Skeletal muscle satellite cell (primary cell): ENCODE results near the gene IQCH.

Experiments used
- H3K27me3 ChIP-seq: 2 replicates; pipeline ENCODE4 v1.7.0; 2013; ENCODE audit warnings: low read length; ENCODE audit not compliant: control insufficient read depth, insufficient read depth
- H3K36me3 ChIP-seq: 2 replicates; pipeline ENCODE4 v1.7.0; 2013; ENCODE audit warnings: mild to moderate bottlenecking, control low read depth, low read length; ENCODE audit not compliant: insufficient read depth
- H3K4me1 ChIP-seq: 2 replicates; pipeline ENCODE4 v1.7.0; 2013; ENCODE audit warnings: low read length; ENCODE audit not compliant: control insufficient read depth, insufficient read depth
- H3K4me2 ChIP-seq: 2 replicates; pipeline ENCODE4 v1.7.0; 2013; ENCODE audit warnings: mild to moderate bottlenecking, low read length
- H3K4me3 ChIP-seq: 2 replicates; pipeline ENCODE4 v1.7.0; 2013; ENCODE audit warnings: low read length
- H3K9ac ChIP-seq: 2 replicates; pipeline ENCODE4 v1.7.0; 2013; ENCODE audit warnings: mild to moderate bottlenecking, low read depth, low read length, moderate library complexity
- H3K9me3 ChIP-seq: replicated peaks from 2 replicates; pipeline ENCODE4 v1.7.0; 2013; ENCODE audit warnings: mild to moderate bottlenecking, control low read depth, low read length

IQCH gene

GRCh38 chr15:67366904-67367303, 112.3 kb downstream of the IQCH start:
- Histone ChIP-seq H3K4me2 (no peak overlapping the region), H3K4me3 (no peak overlapping the region), H3K36me3 (no peaks in the 10 kb centered on the region), H3K27me3 (peaks cover 10% of the 10 kb centered on the region), H3K9me3 (no peaks in the 10 kb centered on the region), H3K9ac (no peak overlapping the region), H3K4me1 (no peaks in the 10 kb centered on the region)

GRCh38 chr15:67369359-67369998, 114.9 kb downstream of the IQCH start:
- no peak overlapping the region for H3K4me3 ChIP-seq
- H3K4me1 ChIP-seq: no peaks in the 10 kb centered on the region
- peaks cover 10% of the 10 kb centered on the region for H3K27me3 ChIP-seq
- no peaks in the 10 kb centered on the region for H3K36me3 ChIP-seq
- no peaks in the 10 kb centered on the region for H3K9me3 ChIP-seq
- H3K9ac ChIP-seq: no peak overlapping the region
- H3K4me2 ChIP-seq: no peak overlapping the region

DNA sequence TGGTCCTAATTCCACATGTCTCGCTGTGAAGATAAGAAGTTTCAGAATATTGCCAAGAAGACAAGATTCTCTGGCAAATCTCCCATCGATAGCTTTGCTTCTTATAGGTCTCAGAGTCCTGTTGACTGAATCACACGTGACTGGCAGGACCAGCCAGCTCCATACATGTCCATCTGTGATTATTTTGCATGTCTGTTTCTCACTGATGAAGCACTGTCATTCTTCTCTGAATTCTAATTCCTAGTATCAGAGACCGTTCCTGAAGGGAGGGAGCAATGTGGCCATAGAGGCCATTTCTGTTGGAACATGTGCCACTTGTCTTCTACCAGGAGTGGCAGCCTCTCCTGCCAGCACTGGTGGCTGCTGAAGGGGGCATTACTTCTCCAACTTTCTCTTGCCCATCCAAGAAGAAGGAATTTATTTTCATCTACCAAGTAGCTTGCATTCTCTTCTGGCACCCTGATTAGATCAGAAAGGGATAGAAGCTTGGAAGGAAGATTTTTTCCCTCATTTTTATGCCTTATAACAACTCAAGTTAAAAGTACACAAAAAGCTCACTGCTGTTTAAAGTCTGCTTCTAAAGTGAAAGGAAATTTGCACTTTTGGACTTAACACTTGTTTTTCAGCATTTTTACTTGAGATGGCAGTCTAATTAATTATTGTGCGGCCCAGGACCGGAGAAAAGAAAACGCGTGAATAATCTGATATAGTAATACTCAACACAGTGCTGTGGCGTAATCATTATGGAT, 115.8 kb downstream of the IQCH start:
- H3K9ac ChIP-seq: no peak overlapping the region
- H3K4me1 ChIP-seq: no peaks in the 10 kb centered on the region
- H3K27me3 ChIP-seq: peaks cover 10% of the 10 kb centered on the region
- H3K36me3 ChIP-seq: no peaks in the 10 kb centered on the region
- H3K4me3 ChIP-seq: no peak overlapping the region
- H3K4me2 ChIP-seq: no peak overlapping the region
- no peaks in the 10 kb centered on the region for H3K9me3 ChIP-seq

GRCh38 chr15:67372543-67372942, 118.0 kb downstream of the IQCH start:
- H3K4me2 ChIP-seq: no peak overlapping the region
- H3K4me1 ChIP-seq: no peaks in the 10 kb centered on the region
- no peak overlapping the region for H3K4me3 ChIP-seq
- H3K27me3 ChIP-seq: peaks cover 10% of the 10 kb centered on the region
- H3K9ac ChIP-seq: no peak overlapping the region
- no peaks in the 10 kb centered on the region for H3K9me3 ChIP-seq
- no peaks in the 10 kb centered on the region for H3K36me3 ChIP-seq

DNA sequence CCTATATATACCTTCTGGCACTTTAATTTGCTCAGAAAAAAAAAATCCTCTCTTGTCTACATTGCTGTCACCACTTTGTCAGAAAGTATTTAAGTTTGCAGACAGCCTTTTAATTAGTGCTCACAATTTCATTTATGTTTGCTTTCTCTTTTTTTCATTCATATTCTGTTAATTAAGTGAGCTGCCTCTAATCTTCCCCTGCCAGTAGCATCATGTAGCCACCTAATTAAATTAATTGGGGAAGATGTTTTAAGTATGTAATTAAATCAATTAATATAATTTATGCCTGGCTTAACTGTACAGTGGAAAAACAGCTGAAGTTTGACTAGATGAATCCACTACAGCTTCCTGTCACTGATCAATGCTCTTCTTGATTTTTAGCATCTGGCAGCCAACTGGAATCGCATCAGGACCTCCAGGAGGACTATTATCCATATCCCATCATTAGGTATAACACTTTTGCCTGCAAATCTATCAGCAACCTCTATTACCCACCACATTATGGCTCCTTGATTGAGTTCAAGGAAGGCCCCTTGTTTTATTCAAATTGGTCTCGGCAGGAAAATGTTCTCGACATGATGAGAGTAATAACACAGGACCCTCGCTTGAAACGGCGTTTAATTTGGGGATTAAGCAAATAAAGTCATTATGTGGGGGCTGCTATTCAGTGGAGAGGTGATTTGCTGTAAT, 118.5 kb downstream of the IQCH start:
- H3K4me1 ChIP-seq: no peaks in the 10 kb centered on the region
- no peaks in the 10 kb centered on the region for H3K9me3 ChIP-seq
- H3K9ac ChIP-seq: no peak overlapping the region
- H3K36me3 ChIP-seq: no peaks in the 10 kb centered on the region
- H3K4me3 ChIP-seq: no peak overlapping the region
- no peak overlapping the region for H3K4me2 ChIP-seq
- peaks cover 10% of the 10 kb centered on the region for H3K27me3 ChIP-seq

DNA sequence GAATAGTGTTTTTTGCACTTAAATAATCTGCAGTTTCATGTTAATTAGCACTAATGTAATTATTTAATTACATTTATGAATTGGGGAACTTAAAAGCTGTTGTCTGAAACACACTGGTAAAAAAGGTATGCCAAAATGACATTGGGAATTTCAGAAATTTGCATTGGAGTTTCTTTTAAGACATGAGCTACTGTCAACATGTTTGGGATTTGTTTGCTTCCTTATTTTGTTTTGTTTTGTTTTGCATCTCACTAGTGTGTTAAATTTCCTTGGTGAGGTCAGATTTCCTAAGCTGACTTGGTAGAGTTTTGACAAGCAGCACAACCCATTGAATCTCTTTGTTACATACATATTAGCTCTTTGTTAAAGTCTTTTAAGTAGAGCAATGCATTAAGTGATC, 119.4 kb downstream of the IQCH start:
- Histone ChIP-seq H3K9me3 (no peaks in the 10 kb centered on the region), H3K36me3 (no peaks in the 10 kb centered on the region), H3K4me3 (no peak overlapping the region), H3K9ac (no peak overlapping the region), H3K4me1 (no peaks in the 10 kb centered on the region), H3K4me2 (no peak overlapping the region), H3K27me3 (peaks cover 10% of the 10 kb centered on the region)

DNA sequence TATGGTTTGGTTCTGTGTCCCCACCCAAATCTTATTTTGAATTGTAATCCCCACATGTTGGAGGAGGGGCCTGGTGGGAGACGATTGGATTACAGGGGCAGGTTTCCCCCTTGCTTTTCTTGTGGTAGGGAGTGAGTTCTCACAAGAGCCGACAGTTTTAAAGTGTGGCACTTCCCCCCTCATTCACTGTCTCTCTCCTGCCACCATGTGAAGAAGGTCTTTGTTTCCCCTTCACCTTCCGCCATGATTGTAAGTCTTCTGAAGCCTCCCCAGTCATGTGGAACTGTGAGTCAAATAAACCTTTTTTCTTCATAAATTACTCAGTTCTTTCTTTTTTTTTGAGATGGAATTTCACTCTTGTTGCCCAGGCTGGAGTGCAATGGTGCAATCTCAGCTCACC, 124.9 kb downstream of the IQCH start:
- H3K9ac ChIP-seq: no peak overlapping the region
- H3K4me1 ChIP-seq: no peaks in the 10 kb centered on the region
- no peaks in the 10 kb centered on the region for H3K36me3 ChIP-seq
- H3K4me3 ChIP-seq: no peak overlapping the region
- H3K9me3 ChIP-seq: no peaks in the 10 kb centered on the region
- H3K4me2 ChIP-seq: no peak overlapping the region
- no peaks in the 10 kb centered on the region for H3K27me3 ChIP-seq

GRCh38 chr15:67380921-67381320, 126.3 kb downstream of the IQCH start:
- Histone ChIP-seq H3K27me3 (no peaks in the 10 kb centered on the region), H3K9me3 (no peaks in the 10 kb centered on the region), H3K4me3 (no peak overlapping the region), H3K4me2 (no peak overlapping the region), H3K9ac (no peak overlapping the region), H3K36me3 (no peaks in the 10 kb centered on the region), H3K4me1 (no peaks in the 10 kb centered on the region)

DNA sequence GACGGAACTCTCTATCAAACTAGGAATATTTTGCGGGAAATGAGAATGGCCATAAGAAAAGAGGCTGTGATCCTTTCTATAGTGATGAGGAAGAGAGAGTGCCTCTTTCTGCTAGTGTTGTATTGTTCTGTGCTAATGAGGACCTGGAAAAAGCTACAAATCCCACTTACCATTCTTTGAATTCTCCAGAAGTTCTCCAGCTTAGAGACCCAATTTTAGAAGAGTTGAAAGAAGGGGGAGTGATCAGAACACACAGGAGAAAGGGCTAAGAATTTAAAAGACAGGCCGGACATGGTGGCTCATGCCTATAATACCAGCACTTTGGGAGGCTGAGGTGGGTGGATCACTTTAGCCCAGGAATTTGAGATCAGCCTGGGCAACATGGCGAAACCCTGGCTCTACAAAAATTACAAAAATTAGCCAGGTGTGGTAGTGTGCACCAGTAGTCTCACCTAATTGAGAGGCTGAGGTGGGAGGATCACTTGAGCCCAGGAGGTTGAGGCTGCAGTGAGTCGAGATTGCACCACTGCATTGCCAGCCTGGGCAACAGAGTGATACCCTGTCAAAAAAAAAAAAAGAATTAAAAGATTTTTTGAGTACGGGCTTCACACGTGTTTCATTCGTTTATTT, 126.9 kb downstream of the IQCH start:
- no peak overlapping the region for H3K4me2 ChIP-seq
- no peaks in the 10 kb centered on the region for H3K9me3 ChIP-seq
- H3K36me3 ChIP-seq: no peaks in the 10 kb centered on the region
- H3K9ac ChIP-seq: no peak overlapping the region
- no peaks in the 10 kb centered on the region for H3K27me3 ChIP-seq
- H3K4me3 ChIP-seq: no peak overlapping the region
- H3K4me1 ChIP-seq: no peaks in the 10 kb centered on the region

- no peaks in the 10 kb centered on the region for H3K27me3 ChIP-seq
- no peaks in the 10 kb centered on the region for H3K9me3 ChIP-seq
- no peak overlapping the region for H3K4me3 ChIP-seq
- H3K4me2 ChIP-seq: no peak overlapping the region
- no peaks in the 10 kb centered on the region for H3K36me3 ChIP-seq
- H3K4me1 ChIP-seq: no peaks in the 10 kb centered on the region
- H3K9ac ChIP-seq: no peak overlapping the region
Observed at GRCh38 chr15:67382723-67383122, 128.1 kb downstream of the IQCH start.

- Histone ChIP-seq H3K4me3 (no peak overlapping the region), H3K9me3 (no peaks in the 10 kb centered on the region), H3K4me2 (no peak overlapping the region), H3K36me3 (no peaks in the 10 kb centered on the region), H3K9ac (no peak overlapping the region), H3K27me3 (no peaks in the 10 kb centered on the region), H3K4me1 (no peaks in the 10 kb centered on the region)
Observed at GRCh38 chr15:67383899-67384298, 129.3 kb downstream of the IQCH start.
